Liver (tissue), 9 donors: Measurements from ENCODE around the gene SLC6A7. TPM values are rescaled to one million over a fixed set of nuclear protein-coding genes. Genes with fewer than 3 reads are reported as not detected.

ENCODE experiments used
- DNase-seq: peaks from one replicate; pipeline ENCODE4 v3.0.0-alpha.2; 2017; ENCODE audit warnings: low spot score
- H3K27ac ChIP-seq, 2 donors: one replicate each; pipeline ENCODE4 v1.7.0; 2013; ENCODE audit warnings: inconsistent platforms in 2 of 2, low read length in 2 of 2, control low read depth in 1 of 2, low read depth in 1 of 2, mild to moderate bottlenecking in 1 of 2
- H3K27me3 ChIP-seq, 4 donors: one replicate each; pipeline versions ENCODE4 v1.6.1 to v1.7.0; 2013; ENCODE audit warnings: low read length in 3 of 4, inconsistent platforms in 1 of 4, mild to moderate bottlenecking in 1 of 4, moderate library complexity in 1 of 4; ENCODE audit not compliant: control insufficient read depth in 4 of 4, insufficient read depth in 4 of 4
- H3K36me3 ChIP-seq, 4 donors: one replicate each; pipeline versions ENCODE4 v1.6.1 to v1.7.0; 2013; ENCODE audit warnings: low read length in 3 of 4, mild to moderate bottlenecking in 3 of 4, low read depth in 1 of 4, moderate library complexity in 1 of 4; ENCODE audit not compliant: control insufficient read depth in 4 of 4, insufficient read depth in 3 of 4
- H3K4me1 ChIP-seq, 4 donors: one replicate each; pipeline versions ENCODE4 v1.6.1 to v1.7.0; 2013; ENCODE audit warnings: low read length in 3 of 4, mild to moderate bottlenecking in 3 of 4, moderate library complexity in 1 of 4; ENCODE audit not compliant: control insufficient read depth in 4 of 4, insufficient read depth in 4 of 4
- H3K4me3 ChIP-seq, 3 donors: one replicate each; pipeline versions ENCODE4 v1.6.1 to v1.7.0; 2013; ENCODE audit warnings: low read length in 3 of 3, control low read depth in 1 of 3, low read depth in 1 of 3, mild to moderate bottlenecking in 1 of 3
- H3K9ac ChIP-seq, 2 donors: one replicate each; pipeline ENCODE4 v1.7.0; 2013; ENCODE audit warnings: low read length in 2 of 2, mild to moderate bottlenecking in 2 of 2, moderate library complexity in 2 of 2, control low read depth in 1 of 2, low read depth in 1 of 2
- H3K9me3 ChIP-seq, 4 donors: one replicate each; pipeline versions ENCODE4 v1.6.1 to v1.7.0; 2013; ENCODE audit warnings: low read length in 3 of 4; ENCODE audit not compliant: control insufficient read depth in 4 of 4
- ATF3 ChIP-seq: IDR thresholded peaks from 2 replicates; pipeline ENCODE4 v1.6.1; 2016; ENCODE audit warnings: antibody characterized with exemption
- FOXA2 ChIP-seq: IDR thresholded peaks from 2 replicates; pipeline ENCODE4 v1.6.1; 2016; ENCODE audit warnings: antibody characterized with exemption
- HNF4A ChIP-seq, 2 donors: conservative IDR thresholded peaks; 2 replicates each; pipeline ENCODE4 v1.6.1; 2016; ENCODE audit warnings: antibody characterized with exemption in 2 of 2, mild to moderate bottlenecking in 2 of 2
- HNF4G ChIP-seq: IDR thresholded peaks from 2 replicates; pipeline ENCODE4 v1.6.1; 2016; ENCODE audit warnings: antibody characterized with exemption
- JUND ChIP-seq, 2 donors: IDR thresholded peaks; 2 replicates each; pipeline ENCODE4 v1.6.1; 2016; ENCODE audit warnings: antibody characterized with exemption in 2 of 2
- NR2F2 ChIP-seq: IDR thresholded peaks from 2 replicates; pipeline ENCODE4 v1.6.1; 2016; ENCODE audit warnings: antibody characterized with exemption
- RXRA ChIP-seq, 2 donors: IDR thresholded peaks; 2 replicates each; pipeline ENCODE4 v1.6.1; 2017 to 2018; ENCODE audit warnings: antibody characterized with exemption in 2 of 2, mild to moderate bottlenecking in 1 of 2
- SP1 ChIP-seq: IDR thresholded peaks from 2 replicates; pipeline ENCODE4 v1.6.1; 2018; ENCODE audit warnings: antibody characterized with exemption, mild to moderate bottlenecking
- YY1 ChIP-seq: IDR thresholded peaks from 2 replicates; pipeline ENCODE4 v1.6.1; 2016; ENCODE audit warnings: antibody characterized with exemption, mild to moderate bottlenecking
- ZBTB33 ChIP-seq: IDR thresholded peaks from 2 replicates; pipeline ENCODE4 v1.6.1; 2016; ENCODE audit warnings: antibody characterized with exemption
- WGBS: extraction: QIAGEN DNeasy Blood & Tissue Kit; methylation state at CpG from one replicate; pipeline ENCODE4 v1.1.7; 2013; 5-methylcytosine and 5-hydroxymethylcytosine counted together
- polyA plus RNA-seq, 2 donors: library from polyadenylated mRNA; stranded (reverse) in 1 of 2; unstranded in 1 of 2; fragments of 200-250 nt in 1 of 2; fragments of >200 nt in 1 of 2; fragmentation: Nextera tagmentation in 1 of 2; extraction: Ambion mirVana in 1 of 2; gene quantifications; one replicate each; pipeline versions ENCODE4 v1.2.1 to v1.2.3, GENCODE V29; 2013 to 2015
- total RNA-seq, 2 donors: library from RNA; depleted of rRNA; stranded (reverse); fragments of >200 nt; gene quantifications; one replicate each; pipeline ENCODE4 v1.2.3, GENCODE V29; 2014
- donor health status: healthy.
- donor health status: healthy.
- donor health status: healthy.
- donor health status: healthy.
- donor health status: healthy.

Gene SLC6A7
- total and polyA plus RNA-seq, 4 donors: not detected

GRCh38 chr5:150142959-150143349 is 46.9 kb upstream of the SLC6A7 start:
- no peak for TF ChIP-seq FOXA2
- TF ChIP-seq HNF4G: no peak
- TF ChIP-seq HNF4A (conservative IDR thresholded peaks at IDR 0.05): peak in 1 of 2 donors; percentile 33
- TF ChIP-seq YY1: no peak
- TF ChIP-seq JUND (IDR thresholded peaks at IDR 0.05): peak; percentile 38 to 93
- TF ChIP-seq ATF3: peak; percentile 31
- no peak for TF ChIP-seq SP1
- peak in 1 of 2 donors; percentile 23 for TF ChIP-seq RXRA (IDR thresholded peaks at IDR 0.05)
- Histone ChIP-seq H3K36me3 (no peaks in the 10 kb centered on the region), H3K9ac (no peak overlapping the region), H3K27me3 (no peaks in the 10 kb centered on the region), H3K4me3 (no peak overlapping the region), H3K4me1 (peaks cover 18 to 44% (median 31%) of the 10 kb centered on the region in 4 donors), H3K27ac (peak overlapping the region; percentile 75 to 76), H3K9me3 (no peaks in the 10 kb centered on the region)
- DNase-seq: no peak
- 55% methylated on average over 4 of the region's 4 CpGs for WGBS

- peak overlapping the region; percentile 75 to 76 for H3K27ac ChIP-seq
- no peaks in the 10 kb centered on the region for H3K9me3 ChIP-seq
- no peak overlapping the region for H3K4me3 ChIP-seq
- TF ChIP-seq NR2F2 (peak; percentile 14), ZBTB33 (no peak), SP1 (peak; percentile 17)
- no peak overlapping the region for H3K9ac ChIP-seq
- H3K36me3 ChIP-seq: no peaks in the 10 kb centered on the region
- H3K27me3 ChIP-seq: no peaks in the 10 kb centered on the region
- no peak for DNase-seq
- peaks cover 15 to 37% (median 26%) of the 10 kb centered on the region in 4 donors for H3K4me1 ChIP-seq
- WGBS: 84% methylated on average over 20 of the region's 20 CpGs
Measured at GRCh38 chr5:150143350-150144245, 46.3 kb upstream of the SLC6A7 start.

- DNase-seq: no peak
- no peak for TF ChIP-seq SP1
- TF ChIP-seq YY1: no peak
- TF ChIP-seq NR2F2: peak; percentile 87
- Histone ChIP-seq H3K9me3 (no peaks in the 10 kb centered on the region), H3K27me3 (no peaks in the 10 kb centered on the region), H3K4me3 (no peak overlapping the region), H3K9ac (no peak overlapping the region), H3K36me3 (no peaks in the 10 kb centered on the region), H3K27ac (peak overlapping the region; percentile 75 to 76), H3K4me1 (peaks cover 9 to 30% (median 21%) of the 10 kb centered on the region in 4 donors)
- 79% methylated on average over 14 of the region's 14 CpGs for WGBS
Measured at GRCh38 chr5:150144246-150144801, 45.5 kb upstream of the SLC6A7 start.
